ENCODE data around the gene NECTIN1.

The NECTIN1 gene

GRCh38 chr11:119661226-119661625 is 67.8 kb downstream of the NECTIN1 start:
- in situ Hi-C loops (cut with HindIII; ENCODE audit: low pct_ligation_motif_present, low sequenced_read_pairs), result no loop called here
- TF ChIP-seq CTCF (IDR thresholded peaks at IDR 0.05; ENCODE audit: low read depth, low read length, missing control alignments), result no peak
- no peak overlapping the region for H3K4me3 ChIP-seq (ENCODE audit: low read depth, low read length)
- H3K27me3 ChIP-seq (replicated peaks), result no peaks in the 10 kb centered on the region
- H3K27ac ChIP-seq, result no peak overlapping the region
- H3K36me3 ChIP-seq (replicated peaks), result no peaks in the 10 kb centered on the region
- no peak for DNase-seq

GRCh38 chr11:119659971-119660723 is 68.9 kb downstream of the NECTIN1 start:
- Histone ChIP-seq H3K27me3 (replicated peaks) (no peaks in the 10 kb centered on the region), H3K27ac (no peak overlapping the region), H3K36me3 (replicated peaks) (no peaks in the 10 kb centered on the region), H3K4me3 (ENCODE audit: low read depth, low read length) (no peak overlapping the region)
- in situ Hi-C loops (cut with HindIII; ENCODE audit: low pct_ligation_motif_present, low sequenced_read_pairs), result no loop called here
- TF ChIP-seq CTCF (IDR thresholded peaks at IDR 0.05; ENCODE audit: low read depth, low read length, missing control alignments), result no peak
- no peak for DNase-seq

- in situ Hi-C loops (cut with HindIII; ENCODE audit: low pct_ligation_motif_present, low sequenced_read_pairs), result no loop called here
- TF ChIP-seq CTCF (IDR thresholded peaks at IDR 0.05; ENCODE audit: low read depth, low read length, missing control alignments), result no peak
- no peak overlapping the region for H3K4me3 ChIP-seq (ENCODE audit: low read depth, low read length)
- H3K27ac ChIP-seq, result no peak overlapping the region
- H3K27me3 ChIP-seq (replicated peaks), result no peaks in the 10 kb centered on the region
- DNase-seq, result no peak
- no peaks in the 10 kb centered on the region for H3K36me3 ChIP-seq (replicated peaks)
These were observed 75.9 kb downstream of the NECTIN1 start for GRCh38 chr11:119652907-119653659.

- Histone ChIP-seq H3K4me3 (ENCODE audit: low read depth, low read length) (no peak overlapping the region), H3K36me3 (replicated peaks) (no peaks in the 10 kb centered on the region), H3K27ac (no peak overlapping the region), H3K27me3 (replicated peaks) (no peaks in the 10 kb centered on the region)
- in situ Hi-C loops (cut with HindIII; ENCODE audit: low pct_ligation_motif_present, low sequenced_read_pairs), result no loop called here
- no peak for TF ChIP-seq CTCF (IDR thresholded peaks at IDR 0.05; ENCODE audit: low read depth, low read length, missing control alignments)
- DNase-seq, result no peak
These were observed 77.0 kb downstream of the NECTIN1 start for GRCh38 chr11:119651802-119652584.

GRCh38 chr11:119650251-119650650 is 78.7 kb downstream of the NECTIN1 start:
- Histone ChIP-seq H3K4me3 (ENCODE audit: low read depth, low read length) (no peak overlapping the region), H3K27me3 (replicated peaks) (peaks cover 1% of the 10 kb centered on the region), H3K27ac (no peak overlapping the region), H3K36me3 (replicated peaks) (no peaks in the 10 kb centered on the region)
- no peak for TF ChIP-seq CTCF (IDR thresholded peaks at IDR 0.05; ENCODE audit: low read depth, low read length, missing control alignments)
- in situ Hi-C loops (cut with HindIII; ENCODE audit: low pct_ligation_motif_present, low sequenced_read_pairs), result no loop called here
- DNase-seq, result no peak

Measured in brain microvascular endothelial cell (primary cell).